OCI-LY3 (cell line): ENCODE results near the gene LYSMD4.
A peak's percentile ranks its signal among the peaks of the same experiment; 100 is the strongest.

ENCODE experiments used
- H2AFZ ChIP-seq: fragments of 200-600, 300-600 bp; shearing (Covaris generic); 2 replicates; pipeline ENCODE4 v1.6.0; 2014; ENCODE audit warnings: antibody characterized with exemption, low read depth, low read length
- H3K27ac ChIP-seq: fragments of 200-600, 300-600 bp; sonication (generic); 2 replicates; pipeline ENCODE4 v1.5.1; 2014; ENCODE audit warnings: mild to moderate bottlenecking, low read length, moderate library complexity, mixed read lengths
- H3K27me3 ChIP-seq: fragments of 200-600, 300-600 bp; sonication (generic); 2 replicates; pipeline ENCODE4 v1.6.1; 2014; ENCODE audit warnings: low read depth, low read length, mixed read lengths
- H3K36me3 ChIP-seq: fragments of 200-600, 300-600 bp; sonication (generic); replicated peaks from 2 replicates; pipeline ENCODE3; 2014; ENCODE audit warnings: low read depth, low read length, mixed read lengths
- H3K4me1 ChIP-seq: fragments of 300-600, 200-600 bp; sonication (generic); 2 replicates; pipeline ENCODE4 v1.6.1; 2014; ENCODE audit warnings: low read length, mixed read lengths
- H3K4me2 ChIP-seq: fragments of 200-600, 300-600 bp; sonication (generic); 2 replicates; pipeline ENCODE4 v1.6.1; 2014; ENCODE audit warnings: low read length, mixed read lengths
- H3K4me3 ChIP-seq: fragments of 300-600, 200-600 bp; sonication (generic); 2 replicates; pipeline ENCODE4 v1.5.1; 2014; ENCODE audit warnings: antibody characterized with exemption, mild to moderate bottlenecking, low read length, moderate library complexity
- H3K79me2 ChIP-seq: fragments of 300-600, 200-600 bp; shearing (Covaris generic); 2 replicates; pipeline ENCODE4 v1.6.1; 2014; ENCODE audit warnings: mild to moderate bottlenecking, low read length, mixed read lengths
- H3K9ac ChIP-seq: fragments of 300-600, 200-600 bp; shearing (Covaris generic); 2 replicates; pipeline ENCODE4 v1.6.0; 2014; ENCODE audit warnings: mild to moderate bottlenecking, low read length, moderate library complexity
- H3K9me3 ChIP-seq: fragments of 200-600, 300-600 bp; shearing (Covaris generic); 2 replicates; pipeline ENCODE4 v1.6.1; 2014; ENCODE audit warnings: low read length, mixed read lengths; ENCODE audit not compliant: insufficient read depth
- H4K20me1 ChIP-seq: fragments of 200-600, 300-600 bp; sonication (generic); 2 replicates; pipeline ENCODE4 v1.6.1; 2016; ENCODE audit warnings: low read length, mixed read lengths; ENCODE audit not compliant: insufficient read depth
- EZH2phosphoT487 ChIP-seq: fragments of 200-600 bp; shearing (Covaris generic); IDR thresholded peaks from 2 replicates; pipeline ENCODE4 v1.6.1; 2018; ENCODE audit warnings: antibody characterized with exemption, mixed run types, low read depth
- TF ChIP-seq, protein P1 (sequence below): fragments of 200-600, 300-600 bp; sonication (generic); IDR thresholded peaks from 2 replicates; pipeline ENCODE4 v1.5.1; 2014; ENCODE audit warnings: antibody characterized with exemption, low read length, low read depth

The LYSMD4 gene

GRCh38 chr15:99718421-99718820, 14.8 kb downstream of the LYSMD4 start:
- no peaks in the 10 kb centered on the region for H4K20me1 ChIP-seq
- no peak overlapping the region for H3K4me3 ChIP-seq
- H2AFZ ChIP-seq, result no peak overlapping the region
- H3K27me3 ChIP-seq, result no peaks in the 10 kb centered on the region
- peaks cover 23% of the 10 kb centered on the region for H3K4me1 ChIP-seq
- no peak overlapping the region for H3K9ac ChIP-seq
- TF ChIP-seq, protein P1, sequence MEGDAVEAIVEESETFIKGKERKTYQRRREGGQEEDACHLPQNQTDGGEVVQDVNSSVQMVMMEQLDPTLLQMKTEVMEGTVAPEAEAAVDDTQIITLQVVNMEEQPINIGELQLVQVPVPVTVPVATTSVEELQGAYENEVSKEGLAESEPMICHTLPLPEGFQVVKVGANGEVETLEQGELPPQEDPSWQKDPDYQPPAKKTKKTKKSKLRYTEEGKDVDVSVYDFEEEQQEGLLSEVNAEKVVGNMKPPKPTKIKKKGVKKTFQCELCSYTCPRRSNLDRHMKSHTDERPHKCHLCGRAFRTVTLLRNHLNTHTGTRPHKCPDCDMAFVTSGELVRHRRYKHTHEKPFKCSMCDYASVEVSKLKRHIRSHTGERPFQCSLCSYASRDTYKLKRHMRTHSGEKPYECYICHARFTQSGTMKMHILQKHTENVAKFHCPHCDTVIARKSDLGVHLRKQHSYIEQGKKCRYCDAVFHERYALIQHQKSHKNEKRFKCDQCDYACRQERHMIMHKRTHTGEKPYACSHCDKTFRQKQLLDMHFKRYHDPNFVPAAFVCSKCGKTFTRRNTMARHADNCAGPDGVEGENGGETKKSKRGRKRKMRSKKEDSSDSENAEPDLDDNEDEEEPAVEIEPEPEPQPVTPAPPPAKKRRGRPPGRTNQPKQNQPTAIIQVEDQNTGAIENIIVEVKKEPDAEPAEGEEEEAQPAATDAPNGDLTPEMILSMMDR, result no peak
- TF ChIP-seq EZH2phosphoT487, result no peak
- no peaks in the 10 kb centered on the region for H3K9me3 ChIP-seq
- peaks cover 24% of the 10 kb centered on the region for H3K36me3 ChIP-seq
- no peak overlapping the region for H3K27ac ChIP-seq
- no peak overlapping the region for H3K4me2 ChIP-seq
- H3K79me2 ChIP-seq, result no peaks in the 10 kb centered on the region

DNA sequence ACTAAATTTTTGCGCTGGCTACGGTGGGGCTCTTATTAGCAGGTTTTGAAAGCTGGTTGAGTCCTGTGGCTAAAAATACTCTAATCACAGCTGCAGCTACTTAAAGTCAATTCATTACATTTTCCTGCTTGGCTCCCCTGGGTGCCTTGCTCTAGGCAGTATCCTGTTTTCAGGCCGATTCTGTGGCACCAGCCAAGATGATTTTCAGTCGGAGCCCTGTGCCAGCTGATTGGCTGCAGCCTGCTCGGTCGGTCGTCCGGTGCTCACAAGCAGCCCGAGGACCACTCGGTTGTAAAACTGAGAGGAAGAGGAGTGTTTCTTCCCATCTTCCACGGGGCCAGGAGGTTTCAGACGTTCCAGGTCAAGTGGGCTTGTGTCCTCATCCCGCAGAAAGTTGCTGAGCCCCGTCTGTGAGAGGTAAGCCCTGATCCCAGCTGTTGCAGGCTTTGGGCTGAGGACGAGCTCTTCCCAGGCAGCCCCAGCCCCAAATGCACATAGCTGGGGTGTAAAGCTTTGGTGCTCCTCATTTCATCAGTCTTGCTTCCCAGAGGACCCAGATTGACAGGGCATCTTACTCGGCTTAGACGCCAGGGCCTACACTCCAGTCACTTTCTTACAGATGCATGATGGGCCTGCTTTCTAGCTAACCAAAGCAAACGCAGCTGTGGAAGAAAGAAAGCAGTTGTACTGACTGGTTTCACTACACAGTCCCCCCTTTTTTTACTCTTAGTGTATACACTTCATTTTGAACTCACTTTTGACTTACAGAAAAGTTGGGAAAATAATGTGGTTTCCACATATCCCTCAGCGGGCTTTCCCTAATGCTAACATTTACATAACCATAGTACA, 15.9 kb downstream of the LYSMD4 start:
- Histone ChIP-seq H3K9me3 (no peaks in the 10 kb centered on the region), H4K20me1 (no peaks in the 10 kb centered on the region), H3K4me2 (peak overlapping the region; percentile 23), H3K79me2 (no peaks in the 10 kb centered on the region), H3K4me3 (no peak overlapping the region), H3K27me3 (no peaks in the 10 kb centered on the region), H2AFZ (no peak overlapping the region), H3K36me3 (peaks cover 28% of the 10 kb centered on the region), H3K4me1 (peaks cover 23% of the 10 kb centered on the region), H3K9ac (no peak overlapping the region), H3K27ac (no peak overlapping the region)
- no peak for TF ChIP-seq EZH2phosphoT487
- TF ChIP-seq, protein P1, result no peak

DNA sequence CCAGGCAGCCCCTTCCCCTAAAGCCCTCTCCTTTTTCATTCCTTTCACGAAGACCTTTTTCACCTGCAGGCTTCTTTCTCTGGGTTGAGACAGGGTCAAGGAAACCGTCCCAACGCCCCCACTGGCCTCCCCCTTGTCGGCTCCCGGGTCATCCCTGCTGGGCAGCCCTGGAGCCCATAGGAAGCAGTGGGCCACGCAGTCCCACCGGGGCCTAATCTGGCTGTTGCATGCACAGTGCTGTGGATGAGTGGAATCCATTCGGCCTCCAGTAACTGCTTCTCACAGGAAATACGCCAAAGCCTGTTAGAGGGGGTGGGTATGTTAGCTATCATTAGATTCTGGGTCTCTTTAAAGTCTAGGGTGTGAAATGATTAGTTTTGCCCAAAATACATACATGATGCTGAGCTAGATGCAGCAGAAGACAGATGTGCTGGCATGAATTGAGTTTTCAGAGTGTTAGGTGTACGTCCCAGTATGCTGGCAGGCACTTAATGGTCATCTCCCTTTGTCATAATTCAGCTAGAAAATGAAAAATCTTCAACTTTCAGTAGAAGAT, 16.6 kb downstream of the LYSMD4 start:
- H3K4me1 ChIP-seq, result peaks cover 23% of the 10 kb centered on the region
- peaks cover 25% of the 10 kb centered on the region for H3K36me3 ChIP-seq
- H3K27ac ChIP-seq, result no peak overlapping the region
- no peak overlapping the region for H3K9ac ChIP-seq
- H2AFZ ChIP-seq, result no peak overlapping the region
- no peaks in the 10 kb centered on the region for H3K79me2 ChIP-seq
- TF ChIP-seq, protein P1, result no peak
- TF ChIP-seq EZH2phosphoT487, result no peak
- no peaks in the 10 kb centered on the region for H3K9me3 ChIP-seq
- H3K4me2 ChIP-seq, result no peak overlapping the region
- no peaks in the 10 kb centered on the region for H4K20me1 ChIP-seq
- H3K27me3 ChIP-seq, result no peaks in the 10 kb centered on the region
- no peak overlapping the region for H3K4me3 ChIP-seq

DNA sequence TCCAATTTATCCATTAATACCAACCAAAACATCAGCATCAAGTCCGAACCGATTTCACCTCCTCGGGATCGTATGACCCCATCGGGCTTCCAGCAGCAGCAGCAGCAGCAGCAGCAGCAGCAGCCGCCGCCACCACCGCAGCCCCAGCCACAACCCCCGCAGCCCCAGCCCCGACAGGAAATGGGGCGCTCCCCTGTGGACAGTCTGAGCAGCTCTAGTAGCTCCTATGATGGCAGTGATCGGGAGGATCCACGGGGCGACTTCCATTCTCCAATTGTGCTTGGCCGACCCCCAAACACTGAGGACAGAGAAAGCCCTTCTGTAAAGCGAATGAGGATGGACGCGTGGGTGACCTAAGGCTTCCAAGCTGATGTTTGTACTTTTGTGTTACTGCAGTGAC, 20.8 kb downstream of the LYSMD4 start:
- Histone ChIP-seq H3K27me3 (no peaks in the 10 kb centered on the region), H3K27ac (no peak overlapping the region), H3K9ac (no peak overlapping the region), H3K4me3 (no peak overlapping the region), H3K9me3 (no peaks in the 10 kb centered on the region), H3K4me1 (peaks cover 14% of the 10 kb centered on the region), H3K4me2 (no peak overlapping the region), H2AFZ (no peak overlapping the region), H3K36me3 (peaks cover 24% of the 10 kb centered on the region), H4K20me1 (no peaks in the 10 kb centered on the region), H3K79me2 (no peaks in the 10 kb centered on the region)
- TF ChIP-seq EZH2phosphoT487, result no peak
- TF ChIP-seq, protein P1, result no peak
